HFF-Myc (cell line): Measurements from ENCODE around the gene CPHXL.

Source experiments
- DNase-seq: peaks from one replicate; pipeline ENCODE4 v3.0.0-alpha.2; 2011; ENCODE audit warnings: low read depth; ENCODE audit errors: extremely low read depth
- H3K4me3 ChIP-seq: replicated peaks from 2 replicates; pipeline ENCODE4 v1.5.1; 2011; ENCODE audit warnings: low read depth, mild to moderate bottlenecking, control low read depth, low read length
- CTCF ChIP-seq: IDR thresholded peaks from 2 replicates; pipeline ENCODE4 v1.5.1; 2012; ENCODE audit warnings: mild to moderate bottlenecking, low read depth, low read length, control low read depth; ENCODE audit errors: missing control alignments

Gene CPHXL

GRCh38 chr16:75682308-75682707 is 44.0 kb downstream of the CPHXL start:
- TF ChIP-seq CTCF, result no peak
- H3K4me3 ChIP-seq, result no peak overlapping the region
- no peak for DNase-seq

- no peak overlapping the region for H3K4me3 ChIP-seq
- no peak for TF ChIP-seq CTCF
- DNase-seq, result no peak
These were observed 46.9 kb downstream of the CPHXL start for GRCh38 chr16:75679366-75679765.

- H3K4me3 ChIP-seq, result no peak within 1 kb of the TSS
- no peak for DNase-seq
- TF ChIP-seq CTCF, result no peak
These were observed 49.4 kb downstream of the CPHXL start, which contains the start of gene CPHXL2 for GRCh38 chr16:75676909-75677308. CPHXL2 (minus strand) TSS chr16:75677009; CDS start chr16:75676999, 10 bp downstream.

GRCh38 chr16:75667503-75667902 is 58.8 kb downstream of the CPHXL start:
- DNase-seq, result no peak
- TF ChIP-seq CTCF, result no peak
- H3K4me3 ChIP-seq, result no peak overlapping the region
